Measurements from ENCODE around the gene BMPR1A. TPM values are rescaled to one million over a fixed set of nuclear protein-coding genes. Genes with fewer than 3 reads are reported as not detected.

Gene BMPR1A
- total and polyA plus RNA-seq, 10 of the 15 experiments (the other 5 are each of a cell fraction or from before 2014, with no cell fraction given): 2.3 to 22.7 (median 13.1) TPM

- TF ChIP-seq IKZF2 (IDR thresholded peaks at IDR 0.05) (peak; percentile 36 to 49; a peak in 2 of 4 replicates), MTA2 (IDR thresholded peaks at IDR 0.05; ENCODE audit: low read depth) (peak; percentile 65), CREB1 (IDR thresholded peaks at IDR 0.05; ENCODE audit: low read depth) (no peak), SIN3A (IDR thresholded peaks at IDR 0.05; ENCODE audit: low read depth, low read length) (0 out of 2 replicates have a peak, but pooled peaks have one; percentile 47), GATAD2B (conservative IDR thresholded peaks at IDR 0.05; ENCODE audit: low read depth) (peak; percentile 59; the same call in 1 of the 2 replicates), HDAC2 (IDR thresholded peaks at IDR 0.05) (no peak), ZNF207 (IDR thresholded peaks at IDR 0.05; ENCODE audit: borderline replicate concordance) (0 out of 2 replicates have a peak, but pooled peaks have one; percentile 6), BCL11A (IDR thresholded peaks at IDR 0.05; ENCODE audit: low read depth, low read length) (peak; percentile 40; the same call in 1 of the 2 replicates)
Observed at GRCh38 chr10:86711513-86712316, 44.7 kb upstream of the BMPR1A start (continued).

GRCh38 chr10:86712317-86712707, 44.1 kb upstream of the BMPR1A start:
- no peaks in the 10 kb centered on the region for H3K79me2 ChIP-seq (ENCODE audit: control insufficient read depth, insufficient read depth, low read length)
- WGBS (ENCODE audit: insufficient coverage, insufficient replicate concordance, low lambda C conversion rate, missing lambda C conversion rate): 7% methylated on average over 9 of the region's 9 CpGs
- ChIA-PET CTCF (interaction anchor here (0.7 to 2.8 kb wide), 14 partner anchors 16 to 313 kb away, joined by 3 to 24 read pairs (median 4); no protein-coding TSS in a partner anchor), RAD21 (ENCODE audit: unreplicated experiment) (interaction anchor here (0.6 to 2.3 kb wide), 12 partner anchors 16 to 381 kb away, joined by 3 to 16 read pairs (median 3); partner anchors contain the start of gene BMPR1A), SMC1A (ENCODE audit: uncharacterized antibody, unreplicated experiment) (interaction anchor here (0.7 to 1.6 kb wide), 16 partner anchors 8 to 189 kb away, joined by 3 to 9 read pairs (median 3); partner anchors contain the start of gene BMPR1A), POLR2A (interaction anchor here (0.6 to 1.8 kb wide), 10 partner anchors 45 to 254 kb away, joined by 3 to 13 read pairs (median 3); partner anchors contain the start of gene BMPR1A)
- peak overlapping the region; percentile 80 for H2AFZ ChIP-seq (ENCODE audit: control insufficient read depth, low read depth, low read length)
- ATAC-seq: peak; percentile 65
- in situ Hi-C loops (cut with MboI) (no loop called here), intact Hi-C loops (cut with micrococcal nuclease; ENCODE audit: unreplicated experiment) (loop anchor here (10.0 kb wide), 1 partner anchor 82 kb away; no protein-coding TSS in a partner anchor)
- no peak for FAIRE-seq
- no peaks in the 10 kb centered on the region for H4K20me1 ChIP-seq (ENCODE audit: control insufficient read depth, insufficient read depth)
- H3K36me3 ChIP-seq (ENCODE audit: control insufficient read depth in 2 of 2, insufficient read depth in 2 of 2, low read length in 1 of 2): no peaks in the 10 kb centered on the region
- H3K9ac ChIP-seq (ENCODE audit: control insufficient read depth, insufficient read depth, low read length): peak overlapping the region; percentile 91
- peak; percentile 43 for DNase-seq (ENCODE audit: low read depth, low spot score)
- H3K27me3 ChIP-seq (replicated peaks in 1 of 2; ENCODE audit: control insufficient read depth in 2 of 2, insufficient read depth in 2 of 2, low read length in 1 of 2): no peaks in the 10 kb centered on the region
- no peaks in the 10 kb centered on the region for H3K9me3 ChIP-seq (replicated peaks; ENCODE audit: control insufficient read depth, insufficient read depth, low read length)
- peak overlapping the region; percentile 91 for H3K4me2 ChIP-seq (ENCODE audit: control insufficient read depth, insufficient read depth)
- peak overlapping the region; percentile 73 for H3K27ac ChIP-seq (ENCODE audit: control insufficient read depth, insufficient read depth)
- peaks cover 4% of the 10 kb centered on the region; the same call in 1 of the 2 replicates for H3K4me1 ChIP-seq (ENCODE audit: control insufficient read depth, insufficient read depth, low read length)
- peak overlapping the region; percentile 92 for H3K4me3 ChIP-seq
- BruUV-seq (replicated peaks): TSS peak; percentile 86
- TF ChIP-seq HCFC1 (IDR thresholded peaks at IDR 0.05; ENCODE audit: low read length) (no peak), RELB (IDR thresholded peaks at IDR 0.05; ENCODE audit: low read depth) (peak; percentile 55; the same call in 1 of the 2 replicates), SMARCA5 (IDR thresholded peaks at IDR 0.05) (peak; percentile 76), PML (IDR thresholded peaks at IDR 0.05; ENCODE audit: low read length) (0 out of 2 replicates have a peak, but pooled peaks have one; percentile 16), IKZF2 (IDR thresholded peaks at IDR 0.05) (no peak; a peak in 1 of 4 replicates), YY1 (IDR thresholded peaks at IDR 0.05; ENCODE audit: low read depth, low read length) (peak; percentile 92), E2F8 (IDR thresholded peaks at IDR 0.05; ENCODE audit: low read depth, partially characterized antibody) (no peak), WRNIP1 (IDR thresholded peaks at IDR 0.05; ENCODE audit: borderline replicate concordance, low read depth, low read length) (0 out of 2 replicates have a peak, but pooled peaks have one; percentile 58), ATF2 (IDR thresholded peaks at IDR 0.05; ENCODE audit: low read length) (no peak), ASH2L (IDR thresholded peaks at IDR 0.05; ENCODE audit: borderline replicate concordance, low read depth) (no peak)

All from GM12878 (cell line).